GM19099 (cell line): ENCODE results near the gene TRIM42.

ENCODE experiments used
- POLR2A ChIP-seq: IDR thresholded peaks from 3 replicates; pipeline ENCODE4 v1.6.1; 2011; ENCODE audit warnings: low read depth; ENCODE audit not compliant: insufficient read length; ENCODE audit errors: extremely low read depth

Gene TRIM42

DNA sequence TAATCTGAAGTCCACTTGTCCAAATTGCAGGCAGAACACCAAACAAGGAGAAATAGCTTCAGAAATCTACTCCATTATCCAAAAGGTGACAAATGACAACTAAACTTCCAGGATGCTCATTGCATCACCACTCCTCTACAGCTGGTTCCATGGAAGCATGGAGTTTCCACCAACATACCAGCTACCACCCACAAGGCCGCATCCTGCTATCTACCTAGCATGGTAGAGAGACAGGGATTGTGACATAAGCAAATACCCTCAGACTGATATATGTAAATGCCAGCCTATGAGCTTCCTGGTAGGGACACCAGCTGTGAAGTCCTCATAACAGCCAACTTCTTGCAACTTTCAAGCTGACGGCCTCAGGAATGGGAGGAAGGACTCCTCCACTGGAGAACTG is at the start of gene TRIM42:
TSS of gene TRIM42 (plus strand) at position 301 of the 400 bp plus-strand sequence. CDS start 166 bp downstream, outside the sequence.
- TF ChIP-seq POLR2A, result no peak

- no peak for TF ChIP-seq POLR2A
Observed at GRCh38 chr3:140628606-140629005, 49.3 kb upstream of the TRIM42 start.

DNA sequence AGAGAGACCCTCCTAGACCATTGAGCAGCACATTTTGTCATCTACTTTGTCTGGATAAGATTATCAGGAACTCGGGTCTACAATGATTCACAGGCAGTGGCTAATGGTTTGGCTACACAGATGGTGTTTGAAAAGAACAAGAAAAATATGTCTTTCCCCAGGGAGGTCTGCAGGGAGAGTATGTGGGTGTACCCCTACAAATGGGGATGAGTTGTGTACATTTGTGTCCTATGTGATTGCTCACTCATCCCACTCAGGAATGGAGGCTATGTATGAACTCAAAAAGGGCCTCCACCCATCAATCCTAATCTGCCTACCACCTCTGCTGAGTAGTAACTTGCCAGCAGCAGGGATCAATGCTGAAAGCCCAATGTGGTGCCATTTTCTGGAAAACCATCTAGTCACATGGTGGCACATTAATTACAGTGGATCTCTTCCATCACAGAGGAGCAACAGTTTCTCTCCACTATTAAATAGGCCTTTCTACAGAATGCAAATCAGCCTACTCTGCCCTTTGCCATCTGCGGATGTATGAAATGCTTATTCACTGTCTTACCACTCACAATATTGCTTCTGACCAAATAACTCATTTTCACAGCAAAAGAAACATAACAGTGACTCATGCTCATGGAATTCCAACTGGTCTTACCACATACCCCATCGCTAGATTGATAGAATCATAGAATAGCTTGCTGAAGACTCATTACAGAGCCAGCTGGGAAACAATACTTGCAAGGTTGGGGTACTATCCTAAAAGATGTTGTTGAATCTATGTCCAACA is 48.3 kb upstream of the TRIM42 start:
- TF ChIP-seq POLR2A, result no peak

GRCh38 chr3:140630366-140630765 is 47.5 kb upstream of the TRIM42 start:
- TF ChIP-seq POLR2A, result no peak

GRCh38 chr3:140630866-140631265 is 47.0 kb upstream of the TRIM42 start:
- no peak for TF ChIP-seq POLR2A

DNA sequence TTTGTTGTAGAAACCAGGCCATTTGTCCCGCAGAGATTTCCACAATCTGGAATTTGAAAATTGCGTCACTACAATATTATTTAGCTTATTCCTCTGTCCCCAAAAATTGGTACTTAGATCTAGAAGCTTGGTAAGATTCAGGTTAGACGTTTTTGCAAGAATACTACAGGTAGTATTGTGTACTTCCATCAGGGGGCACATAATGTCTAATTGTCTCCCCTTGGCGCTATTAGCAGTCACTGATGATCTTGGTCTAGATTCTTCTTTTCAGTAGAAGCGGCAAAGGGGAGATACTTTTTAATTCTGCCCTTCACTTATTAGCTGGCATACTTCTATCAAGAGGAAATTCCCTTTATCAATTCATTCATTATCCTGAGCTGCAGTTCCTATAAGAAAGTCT is 42.6 kb upstream of the TRIM42 start:
- no peak for TF ChIP-seq POLR2A

DNA sequence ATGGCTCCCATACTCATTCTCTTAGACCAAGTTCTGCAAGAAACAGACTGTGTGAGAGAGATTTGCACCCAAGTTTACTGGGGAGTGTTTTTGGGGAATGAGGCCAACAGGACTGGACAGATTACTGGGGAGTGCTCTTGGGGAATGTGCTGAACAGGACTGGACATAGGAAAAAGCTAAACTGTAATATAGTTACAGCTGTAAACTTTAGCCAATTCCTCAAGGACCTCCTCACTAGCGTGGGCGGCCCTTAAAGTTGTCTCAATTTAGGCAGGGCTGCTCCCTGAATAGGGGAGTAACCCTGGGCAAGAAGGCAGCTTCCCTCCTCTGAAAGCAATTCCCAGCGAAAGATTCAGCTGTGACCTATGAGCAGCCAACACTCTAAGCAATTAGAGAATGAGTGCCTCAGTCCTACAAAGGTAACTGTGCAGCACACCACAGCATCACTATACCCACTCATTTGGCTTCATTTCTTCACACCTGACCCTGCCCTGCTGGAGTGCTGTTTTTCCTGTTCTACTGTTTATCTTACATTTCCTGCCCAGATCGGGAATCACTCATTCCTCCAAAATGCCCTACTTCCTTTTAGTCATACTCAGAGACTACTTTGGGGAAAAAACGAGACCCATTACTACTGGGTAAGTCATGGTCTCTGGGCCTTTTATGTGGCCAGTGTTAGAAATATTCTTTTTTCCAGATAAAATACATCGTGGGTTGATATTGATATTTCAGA is 41.3 kb upstream of the TRIM42 start:
- no peak for TF ChIP-seq POLR2A

DNA sequence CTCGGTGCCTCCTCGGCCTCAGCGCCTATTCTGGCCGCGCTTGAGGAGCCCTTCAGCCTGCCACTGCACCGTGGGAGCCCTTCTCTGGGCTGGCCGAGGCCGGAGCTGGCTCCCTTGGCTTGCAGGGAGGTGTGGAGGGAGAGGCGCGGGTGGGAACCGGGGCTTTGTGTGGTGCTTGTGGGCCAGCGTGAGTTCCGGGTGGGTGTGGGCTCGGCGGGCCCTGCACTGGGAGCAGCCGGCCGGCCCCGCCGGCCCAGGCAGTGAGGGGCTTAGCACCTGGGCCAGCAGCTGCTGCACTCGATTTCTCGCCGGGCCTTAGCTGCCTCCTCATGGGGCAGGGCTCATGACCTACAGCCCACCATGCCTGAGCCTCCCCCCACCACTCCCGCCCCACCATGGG is 26.6 kb upstream of the TRIM42 start:
- no peak for TF ChIP-seq POLR2A

DNA sequence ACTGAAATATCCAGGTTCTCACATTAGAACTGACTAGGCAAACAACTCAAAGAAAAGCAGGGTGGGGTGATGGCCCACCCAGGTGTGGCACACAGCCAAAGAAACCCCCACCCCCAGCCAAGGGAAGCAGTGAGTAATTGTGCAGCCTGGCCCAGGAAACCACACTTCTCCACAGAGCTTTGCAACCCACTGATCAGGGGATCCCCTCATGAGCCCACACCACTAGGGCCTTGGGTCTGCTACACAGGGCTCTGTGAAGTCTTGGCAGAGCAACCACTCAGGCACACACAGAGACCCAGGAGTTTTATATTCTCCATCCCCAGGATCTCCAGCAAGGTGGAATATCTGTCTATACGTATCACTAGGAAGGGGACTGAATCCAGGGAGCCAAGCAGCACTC is 22.2 kb upstream of the TRIM42 start:
- no peak for TF ChIP-seq POLR2A

DNA sequence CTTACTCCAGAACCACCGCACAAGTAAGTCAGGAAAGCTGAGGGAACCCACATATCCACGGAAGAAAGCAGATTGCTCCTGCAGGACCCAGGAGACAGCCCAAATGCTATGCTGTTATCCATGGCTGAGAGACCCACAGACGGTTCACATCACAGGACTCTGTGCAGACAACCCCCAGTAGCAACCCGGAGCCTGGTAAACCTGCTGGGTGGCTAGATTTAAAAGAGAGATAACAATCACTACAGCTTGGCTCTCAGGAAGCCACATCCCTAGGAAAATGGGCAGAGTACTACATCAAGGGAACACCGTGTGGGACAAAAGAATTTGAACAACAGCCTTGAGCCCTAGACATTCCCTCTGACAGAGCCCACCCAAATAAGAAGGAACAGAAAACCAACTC is 13.8 kb upstream of the TRIM42 start:
- TF ChIP-seq POLR2A, result no peak

GRCh38 chr3:140682586-140682985 is 4.7 kb downstream of the TRIM42 start:
- no peak for TF ChIP-seq POLR2A

- no peak for TF ChIP-seq POLR2A
Observed at GRCh38 chr3:140686128-140686527, 8.3 kb downstream of the TRIM42 start.

DNA sequence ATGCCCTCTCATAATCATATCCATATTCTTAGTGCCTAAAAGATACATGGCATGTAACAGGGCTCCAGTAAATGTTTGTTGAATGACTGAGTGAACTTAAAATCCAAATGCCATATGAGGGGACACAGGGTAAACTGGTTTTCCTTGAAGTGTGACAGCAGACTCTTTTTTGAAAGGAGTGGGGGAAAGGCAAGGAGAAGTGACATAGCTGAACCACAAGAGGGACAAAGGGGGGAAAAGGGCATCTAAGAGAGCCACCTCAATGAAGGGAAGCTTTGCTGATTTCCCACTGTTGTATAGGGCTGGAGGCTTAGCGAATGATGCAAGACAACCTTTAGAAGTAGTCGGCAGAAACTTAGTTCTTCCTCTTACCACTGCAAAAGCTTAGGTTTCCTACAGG is 9.1 kb downstream of the TRIM42 start:
- TF ChIP-seq POLR2A, result no peak

GRCh38 chr3:140695361-140696061 is 17.6 kb downstream of the TRIM42 start:
- TF ChIP-seq POLR2A, result no peak

GRCh38 chr3:140699516-140700231 is 21.8 kb downstream of the TRIM42 start:
- TF ChIP-seq POLR2A, result no peak
